Measurements from ENCODE around the gene ERRFI1.

- TF ChIP-seq EZH2phosphoT487 (IDR thresholded peaks at IDR 0.05; ENCODE audit: insufficient read depth, low read depth) (no peak), EZH2 (IDR thresholded peaks at IDR 0.05; ENCODE audit: insufficient read depth, poor library complexity, severe bottlenecking) (no peak)
These were observed 7.2 kb upstream of the ERRFI1 start for GRCh38 chr1:8033322-8033721.
